Activated naive CD4-positive, alpha-beta T cell treated with anti-CD3 and anti-CD28 coated beads for 36 hours (primary cell): ENCODE results near the gene TM9SF1. TPM values are rescaled to one million over a fixed set of nuclear protein-coding genes. Genes with fewer than 3 reads are reported as not detected.

Source experiments
- CTCF ChIA-PET: fragments of 350-600 bp; sonication (Branson Sonifier 250); formaldehyde crosslinking; loops from one replicate; lab custom pipeline; 2021; ENCODE audit warnings: antibody characterized with exemption; lab: Charles Lee
- DNase-seq: peaks from one replicate; pipeline ENCODE4 v3.0.0-alpha.2; 2020
- H3K27ac Mint-ChIP-seq: one replicate; pipeline ENCODE4 v1.8.0; 2021; ENCODE audit warnings: mild to moderate bottlenecking, mixed read lengths
- H3K27me3 Mint-ChIP-seq: one replicate; pipeline ENCODE4 v1.8.0; 2021; ENCODE audit warnings: low read depth, mixed read lengths
- H3K36me3 Mint-ChIP-seq: one replicate; pipeline ENCODE4 v1.8.0; 2021; ENCODE audit warnings: low read depth, mixed read lengths
- H3K4me1 Mint-ChIP-seq: one replicate; pipeline ENCODE4 v1.8.0; 2021; ENCODE audit warnings: low read depth, mixed read lengths
- H3K4me3 Mint-ChIP-seq: one replicate; pipeline ENCODE4 v1.8.0; 2021; ENCODE audit warnings: mild to moderate bottlenecking, moderate library complexity, mixed read lengths
- H3K9me3 Mint-ChIP-seq: one replicate; pipeline ENCODE4 v1.8.0; 2021; ENCODE audit warnings: mixed read lengths
- intact Hi-C: fragments of 100-400 bp; cut with micrococcal nuclease; formaldehyde crosslinking; loops from one replicate; pipeline ENCODE4 v1.15.1; 2023
- total RNA-seq, 2 experiments: library from RNA; stranded (reverse); gene quantifications; one replicate each; pipeline ENCODE4 v1.2.3, GENCODE V29; 2021

Gene TM9SF1
- total RNA-seq, 2 experiments from 2014 or later = 14.7 to 15.1 TPM

GRCh38 chr14:24190416-24190815 lies 4.8 kb downstream of the TM9SF1 start:
- Mint-ChIP-seq H3K4me1 (peaks cover 59% of the 10 kb centered on the region), H3K27me3 (no peaks in the 10 kb centered on the region), H3K9me3 (no peaks in the 10 kb centered on the region), H3K36me3 (peaks cover 16% of the 10 kb centered on the region), H3K27ac (no peak overlapping the region), H3K4me3 (no peak overlapping the region)
- DNase-seq = no peak
- CTCF ChIA-PET = interaction anchor here (0.7 to 1.0 kb wide), 2 partner anchors 10 to 98 kb away, joined by 3 read pairs; no protein-coding TSS in a partner anchor
- intact Hi-C loops = no loop called here

DNA sequence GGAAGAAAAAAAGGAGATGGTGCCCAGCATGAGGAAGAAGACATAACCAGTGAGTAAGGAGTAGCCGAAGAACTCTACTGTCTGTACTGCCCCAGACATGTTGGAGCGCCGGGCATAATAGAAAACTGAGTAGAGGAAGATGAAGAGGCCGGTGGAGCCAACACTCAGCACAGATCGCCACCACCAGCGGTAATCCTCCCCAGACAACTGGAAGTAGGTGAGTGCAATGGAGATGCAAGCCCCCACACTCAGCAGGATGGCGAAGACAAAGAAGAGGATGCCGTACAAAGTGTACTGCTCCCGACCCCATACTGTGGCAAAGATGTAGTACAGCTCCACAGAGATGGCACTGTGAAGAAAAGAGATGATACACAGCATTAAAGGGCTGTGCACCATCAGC lies 5.8 kb downstream of the TM9SF1 start:
- intact Hi-C loops = loop anchor here (2.0 kb wide), 1 partner anchor 253 kb away; the partner anchor contains the start of gene SDR39U1
- H3K27ac Mint-ChIP-seq = peak overlapping the region; percentile 78
- no peaks in the 10 kb centered on the region for H3K9me3 Mint-ChIP-seq
- no peak overlapping the region for H3K4me3 Mint-ChIP-seq
- peaks cover 52% of the 10 kb centered on the region for H3K4me1 Mint-ChIP-seq
- no peak for DNase-seq
- CTCF ChIA-PET = interaction anchor here (0.7 to 1.9 kb wide), 3 partner anchors 29 to 201 kb away, joined by 3 to 13 read pairs (median 3); partner anchors contain the start of genes DHRS4L2, IRF9 and LTB4R
- no peaks in the 10 kb centered on the region for H3K27me3 Mint-ChIP-seq
- H3K36me3 Mint-ChIP-seq = peaks cover 19% of the 10 kb centered on the region

DNA sequence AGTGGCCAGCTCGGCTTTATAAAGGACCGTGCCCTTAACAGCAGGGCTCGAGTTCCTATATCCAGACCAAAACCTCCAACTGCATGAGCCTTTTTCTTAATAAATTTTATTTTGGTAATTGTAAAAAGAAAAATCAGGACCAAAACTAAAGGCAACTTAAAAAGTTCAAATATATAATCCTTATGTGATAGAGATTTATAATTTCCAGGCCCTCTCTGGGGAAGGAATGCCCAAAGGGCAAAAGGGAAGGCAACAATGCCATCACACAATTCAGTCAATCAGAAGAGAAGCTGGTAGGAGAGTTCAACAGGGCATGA lies 6.2 kb downstream of the TM9SF1 start:
- Mint-ChIP-seq H3K4me1 (peaks cover 48% of the 10 kb centered on the region), H3K9me3 (no peaks in the 10 kb centered on the region), H3K36me3 (peaks cover 19% of the 10 kb centered on the region), H3K27me3 (no peaks in the 10 kb centered on the region), H3K4me3 (peak overlapping the region; percentile 85), H3K27ac (peak overlapping the region; percentile 78)
- CTCF ChIA-PET = interaction anchor here (0.7 to 1.9 kb wide), 4 partner anchors 28 to 201 kb away, joined by 3 to 13 read pairs (median 4); partner anchors contain the start of genes DHRS4L2, IRF9, LTB4R and RNF31
- no peak for DNase-seq
- intact Hi-C loops = loop anchor here (2.0 kb wide), 1 partner anchor 254 kb away; the partner anchor contains the start of gene SDR39U1

- no peaks in the 10 kb centered on the region for H3K27me3 Mint-ChIP-seq
- H3K36me3 Mint-ChIP-seq = peaks cover 21% of the 10 kb centered on the region
- H3K9me3 Mint-ChIP-seq = no peaks in the 10 kb centered on the region
- peak within 1 kb of the TSS; percentile 85 for H3K4me3 Mint-ChIP-seq
- intact Hi-C loops = loop anchor here (1.0 to 2.0 kb wide), 9 partner anchors 16 to 254 kb away; partner anchors contain the start of genes CHMP4A, DCAF11, DHRS1 and GMPR2
- H3K27ac Mint-ChIP-seq = peak within 1 kb of the TSS; percentile 78
- peaks cover 46% of the 10 kb centered on the region for H3K4me1 Mint-ChIP-seq
- DNase-seq = peak; percentile 97
- CTCF ChIA-PET = interaction anchor here (0.6 to 1.9 kb wide), 7 partner anchors 28 to 200 kb away, joined by 3 to 13 read pairs (median 3); partner anchors contain the start of genes DHRS4L2, IRF9, LTB4R and RNF31
These were observed 6.8 kb downstream of the TM9SF1 start, which contains the start of gene IPO4 for GRCh38 chr14:24188251-24189058. Gene IPO4 (minus strand): TSS chr14:24188816. CDS start chr14:24188787, 29 bp downstream.

GRCh38 chr14:24187539-24187915 lies 7.7 kb downstream of the TM9SF1 start:
- DNase-seq = no peak

DNA sequence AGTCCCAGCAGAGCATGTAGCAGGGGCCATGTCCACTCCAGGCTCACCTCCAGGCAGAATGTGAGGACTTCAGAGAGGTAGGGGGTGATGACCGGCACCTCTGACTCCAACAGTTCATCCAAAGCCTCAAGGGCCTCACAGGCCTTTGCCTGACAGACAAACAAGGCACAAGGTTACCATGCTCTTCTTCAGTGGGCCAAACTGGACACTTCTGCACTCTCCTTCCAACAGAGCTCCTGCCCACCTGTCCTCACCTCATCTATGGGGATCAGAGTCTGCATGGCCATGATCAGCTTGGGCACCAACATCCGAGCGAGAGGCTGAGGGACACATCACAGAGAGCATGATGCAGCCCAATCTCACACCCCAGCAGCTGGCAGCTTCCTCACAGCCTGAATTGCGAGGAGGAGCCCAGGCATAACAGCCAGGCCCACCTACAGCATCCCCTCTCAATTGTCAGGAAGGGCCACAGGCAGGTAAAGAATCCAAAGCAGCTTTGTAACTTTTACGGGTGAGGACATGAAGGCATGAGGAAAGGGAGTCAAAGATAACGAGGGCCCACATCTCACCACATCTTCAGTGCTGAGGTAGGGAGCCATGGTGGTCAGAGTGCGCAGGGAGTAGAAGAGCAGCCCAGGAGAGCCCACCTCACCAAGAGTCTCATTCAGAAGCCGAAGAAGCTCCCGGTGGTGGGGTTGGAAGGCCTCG lies 8.3 kb downstream of the TM9SF1 start:
- no peak overlapping the region for H3K27ac Mint-ChIP-seq
- CTCF ChIA-PET = interaction anchor here (0.8 to 2.8 kb wide), 7 partner anchors 26 to 123 kb away, joined by 3 to 9 read pairs (median 5); partner anchors contain the start of genes CHMP4A, IRF9 and LTB4R2
- no peaks in the 10 kb centered on the region for H3K27me3 Mint-ChIP-seq
- H3K4me1 Mint-ChIP-seq = peaks cover 36% of the 10 kb centered on the region
- intact Hi-C loops = no loop called here
- no peak for DNase-seq
- H3K4me3 Mint-ChIP-seq = peak overlapping the region; percentile 85
- H3K9me3 Mint-ChIP-seq = no peaks in the 10 kb centered on the region
- H3K36me3 Mint-ChIP-seq = peaks cover 18% of the 10 kb centered on the region

More at GRCh38 chr14:24187539-24187915, 7.7 kb downstream of the TM9SF1 start:
- intact Hi-C loops = no loop called here
- no peaks in the 10 kb centered on the region for H3K9me3 Mint-ChIP-seq
- H3K4me3 Mint-ChIP-seq = peak overlapping the region; percentile 85
- H3K4me1 Mint-ChIP-seq = peaks cover 40% of the 10 kb centered on the region
- H3K36me3 Mint-ChIP-seq = peaks cover 19% of the 10 kb centered on the region
- CTCF ChIA-PET = interaction anchor here (1.4 to 2.8 kb wide), 5 partner anchors 26 to 123 kb away, joined by 4 to 9 read pairs (median 5); partner anchors contain the start of genes CHMP4A, IRF9, LTB4R2 and RNF31
- no peaks in the 10 kb centered on the region for H3K27me3 Mint-ChIP-seq
- H3K27ac Mint-ChIP-seq = no peak overlapping the region

- Mint-ChIP-seq H3K27me3 (no peaks in the 10 kb centered on the region), H3K36me3 (peaks cover 19% of the 10 kb centered on the region), H3K9me3 (no peaks in the 10 kb centered on the region), H3K4me1 (peaks cover 30% of the 10 kb centered on the region), H3K27ac (no peak overlapping the region), H3K4me3 (no peak overlapping the region)
- intact Hi-C loops = no loop called here
- CTCF ChIA-PET = interaction anchor here (0.6 to 2.8 kb wide), 9 partner anchors 25 to 123 kb away, joined by 3 to 9 read pairs (median 4); partner anchors contain the start of gene IRF9
- no peak for DNase-seq
These were observed 9.5 kb downstream of the TM9SF1 start for GRCh38 chr14:24185741-24186140.

GRCh38 chr14:24185026-24185425 lies 10.2 kb downstream of the TM9SF1 start:
- Mint-ChIP-seq H3K9me3 (no peaks in the 10 kb centered on the region), H3K27ac (no peak overlapping the region), H3K27me3 (no peaks in the 10 kb centered on the region), H3K4me3 (no peak overlapping the region), H3K4me1 (peaks cover 27% of the 10 kb centered on the region), H3K36me3 (peaks cover 16% of the 10 kb centered on the region)
- CTCF ChIA-PET = interaction anchor here (0.6 to 2.8 kb wide), 5 partner anchors 24 to 112 kb away, joined by 3 to 9 read pairs (median 4); partner anchors contain the start of gene IRF9
- intact Hi-C loops = no loop called here
- DNase-seq = no peak

DNA sequence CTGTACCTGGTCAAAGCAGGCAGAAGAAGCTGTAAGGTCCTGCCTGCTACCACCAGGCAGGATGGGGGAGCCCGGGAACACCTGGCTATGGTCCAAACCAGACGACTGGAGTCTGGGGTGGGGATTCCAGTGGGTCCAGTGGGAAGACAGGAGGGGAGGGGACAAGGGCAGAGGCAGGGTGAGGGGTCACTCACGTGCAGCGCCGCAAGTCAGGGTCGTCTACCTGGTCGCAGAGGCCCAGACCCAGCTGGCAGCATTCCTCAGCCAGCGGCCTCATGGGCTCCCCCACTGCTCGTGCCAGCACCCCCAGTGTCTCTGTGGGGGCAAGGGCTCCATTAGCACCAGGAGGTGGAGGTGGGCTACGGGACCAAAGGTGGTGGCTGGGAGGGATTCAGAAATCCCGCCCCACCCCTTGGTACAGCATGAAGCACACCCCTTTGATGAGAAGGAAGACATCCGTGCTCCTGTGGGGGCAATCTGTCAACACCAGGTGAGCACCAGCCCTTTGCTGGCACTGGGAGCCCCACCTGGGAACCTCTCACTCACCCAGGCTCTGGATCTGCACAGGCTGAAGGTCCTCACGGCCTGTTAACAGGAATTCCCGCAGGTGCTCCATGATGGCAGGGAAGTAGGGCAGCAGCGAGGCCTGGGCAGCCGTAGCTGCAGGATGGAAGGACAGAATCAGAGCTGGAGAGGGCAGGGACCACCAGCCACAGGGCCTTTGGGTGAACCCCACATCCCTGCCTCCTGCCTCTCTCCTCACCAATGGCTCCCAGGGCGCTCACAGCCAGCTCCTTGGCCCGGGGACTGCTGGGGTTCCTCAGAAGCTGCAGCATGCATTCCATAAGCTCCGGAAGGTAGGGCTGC lies 10.9 kb downstream of the TM9SF1 start:
- Mint-ChIP-seq H3K27me3 (no peaks in the 10 kb centered on the region), H3K9me3 (no peaks in the 10 kb centered on the region), H3K4me1 (peaks cover 23% of the 10 kb centered on the region), H3K4me3 (no peak overlapping the region), H3K36me3 (peaks cover 19% of the 10 kb centered on the region), H3K27ac (no peak overlapping the region)
- intact Hi-C loops = no loop called here
- DNase-seq = no peak
- CTCF ChIA-PET = interaction anchor here (1.6 to 2.8 kb wide), 2 partner anchors 23 to 39 kb away, joined by 4 to 9 read pairs; partner anchors contain the start of gene IRF9

DNA sequence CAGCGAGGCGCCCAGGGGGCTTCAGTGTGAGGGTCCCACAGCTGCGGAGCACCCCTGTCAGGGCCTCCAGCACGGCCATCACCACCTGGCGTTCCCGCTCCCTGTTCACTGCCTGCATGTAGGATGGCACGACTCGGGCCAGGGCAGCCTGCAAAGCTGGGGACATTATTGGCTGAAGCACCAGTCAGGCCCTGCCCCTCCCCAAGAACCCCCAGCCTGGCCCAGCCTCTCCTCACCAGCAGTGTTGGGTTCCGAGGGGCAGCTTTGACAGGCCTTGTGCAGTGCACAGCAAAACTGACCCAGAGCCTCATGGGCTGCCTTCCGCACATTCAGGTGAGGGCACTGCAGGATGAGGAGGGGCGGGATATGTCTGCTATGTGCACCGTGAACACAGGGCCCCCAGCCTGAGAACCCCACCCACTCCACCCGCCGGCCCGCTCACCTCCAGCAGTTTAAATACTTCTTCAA lies 12.2 kb downstream of the TM9SF1 start:
- CTCF ChIA-PET = interaction anchor here (0.8 to 1.3 kb wide), 2 partner anchors 22 to 125 kb away, joined by 3 to 5 read pairs; partner anchors contain the start of genes CIDEB and IRF9

More for the DNA sequence above, 12.2 kb downstream of the TM9SF1 start:
- H3K36me3 Mint-ChIP-seq = peaks cover 19% of the 10 kb centered on the region
- H3K9me3 Mint-ChIP-seq = no peaks in the 10 kb centered on the region
- peaks cover 17% of the 10 kb centered on the region for H3K4me1 Mint-ChIP-seq
- intact Hi-C loops = no loop called here
- no peak overlapping the region for H3K27ac Mint-ChIP-seq
- no peaks in the 10 kb centered on the region for H3K27me3 Mint-ChIP-seq
- no peak for DNase-seq
- no peak overlapping the region for H3K4me3 Mint-ChIP-seq
